Left lung (tissue), 10 donors: ENCODE results near the gene GSTT4. TPM values are rescaled to one million over a fixed set of nuclear protein-coding genes. Genes with fewer than 3 reads are reported as not detected.
A peak's percentile ranks its signal among the peaks of the same experiment; 100 is the strongest.
"Not testable (repeated sequence)": the region's sequence is repeated elsewhere in the genome, so short reads cannot be mapped to it uniquely, and the experiment has no call there.

Source experiments
- ATAC-seq: fragments of 200-7000 bp; cut with Tn5 transposase; one replicate; pipeline ENCODE4 v1.9.1; 2020; ENCODE audit warnings: moderate library complexity
- DNase-seq, 4 donors: peaks; one replicate each; pipeline ENCODE4 v3.0.0-alpha.2; 2013 to 2020
- H3K27ac ChIP-seq, 2 donors: fragments of 200-600 bp; sonication (generic) in 1 of 2; one replicate each; pipeline versions ENCODE4 v1.5.0 to v1.8.0; 2020 to 2021
- H3K27me3 ChIP-seq, 2 donors: fragments of 200-600 bp; sonication (generic) in 1 of 2; one replicate each; pipeline versions ENCODE4 v1.5.0 to v1.8.0; 2020 to 2021
- H3K36me3 ChIP-seq, 2 donors: fragments of 200-600 bp; sonication (generic) in 1 of 2; one replicate each; pipeline versions ENCODE4 v1.5.0 to v1.8.0; 2020 to 2021
- H3K4me1 ChIP-seq, 2 donors: fragments of 200-600 bp; one replicate each; pipeline ENCODE4 v1.8.0; 2021
- H3K4me3 ChIP-seq, 2 donors: fragments of 200-600 bp; sonication (generic) in 1 of 2; one replicate each; pipeline versions ENCODE4 v1.5.0 to v1.8.0; 2020 to 2021; ENCODE audit warnings: mild to moderate bottlenecking in 1 of 2
- H3K9me3 ChIP-seq, 2 donors: fragments of 200-600 bp; sonication (generic) in 1 of 2; one replicate each; pipeline versions ENCODE4 v1.5.0 to v1.8.0; 2020 to 2021
- intact Hi-C, 2 donors: fragments of 100-400 bp; cut with DNase I; formaldehyde crosslinking; loops; one replicate each; pipeline versions ENCODE4 v1.11.2 to v1.14.2; 2022
- polyA plus RNA-seq, 6 donors: library from polyadenylated mRNA; unstranded; fragments of 120-200 nt; gene quantifications; one replicate each; pipeline ENCODE4 v1.2.1, GENCODE V29; 2013; ENCODE audit not compliant: insufficient read length in 6 of 6
- total RNA-seq, 2 donors: library from RNA; stranded (reverse); fragmentation: NEBNext Ultra II Directional; extraction: Animal tissue kit (Norgen Biotek cat#: 25700); gene quantifications; one replicate each; pipeline ENCODE4 v1.2.1, GENCODE V29; 2021
- TF ChIP-seq, protein P1 (sequence below), 2 donors: fragments of 200-600 bp; sonication (generic) in 1 of 2; IDR thresholded peaks; one replicate each; pipeline versions ENCODE4 v1.5.0 to v1.8.0; 2021; ENCODE audit warnings: antibody characterized with exemption in 2 of 2
- donor health status: DM: no; HTN: yes; CAD: no.
- donor health status: DM: no; HTN: no; CAD: no.

The GSTT4 gene
- total and polyA plus RNA-seq, 8 donors: 0.07 TPM; not detected in 7

DNA sequence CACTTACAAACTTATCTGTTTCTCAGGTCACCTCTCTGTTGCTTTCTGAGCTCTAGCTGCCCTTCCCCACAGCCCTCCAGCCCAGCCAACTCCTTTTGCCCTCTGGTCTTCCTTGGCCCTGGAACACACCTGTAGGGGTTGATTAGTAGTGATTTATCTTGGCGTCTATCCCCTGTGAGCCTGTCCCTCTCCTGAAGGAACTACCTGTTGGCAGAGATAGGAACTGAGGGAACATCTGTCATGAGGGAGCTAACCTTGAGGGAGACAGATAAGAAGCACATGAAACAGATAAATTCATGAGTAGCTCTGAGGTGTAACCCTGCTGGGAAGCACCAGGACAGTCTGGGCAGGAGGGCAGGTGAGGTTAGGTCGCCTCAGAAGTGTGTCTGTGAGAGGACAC lies 44.7 kb upstream of the GSTT4 start:
- no peaks in the 10 kb centered on the region for H3K4me1 ChIP-seq
- no peak for ATAC-seq
- H3K27ac ChIP-seq: no peak overlapping the region
- TF ChIP-seq, protein P1, sequence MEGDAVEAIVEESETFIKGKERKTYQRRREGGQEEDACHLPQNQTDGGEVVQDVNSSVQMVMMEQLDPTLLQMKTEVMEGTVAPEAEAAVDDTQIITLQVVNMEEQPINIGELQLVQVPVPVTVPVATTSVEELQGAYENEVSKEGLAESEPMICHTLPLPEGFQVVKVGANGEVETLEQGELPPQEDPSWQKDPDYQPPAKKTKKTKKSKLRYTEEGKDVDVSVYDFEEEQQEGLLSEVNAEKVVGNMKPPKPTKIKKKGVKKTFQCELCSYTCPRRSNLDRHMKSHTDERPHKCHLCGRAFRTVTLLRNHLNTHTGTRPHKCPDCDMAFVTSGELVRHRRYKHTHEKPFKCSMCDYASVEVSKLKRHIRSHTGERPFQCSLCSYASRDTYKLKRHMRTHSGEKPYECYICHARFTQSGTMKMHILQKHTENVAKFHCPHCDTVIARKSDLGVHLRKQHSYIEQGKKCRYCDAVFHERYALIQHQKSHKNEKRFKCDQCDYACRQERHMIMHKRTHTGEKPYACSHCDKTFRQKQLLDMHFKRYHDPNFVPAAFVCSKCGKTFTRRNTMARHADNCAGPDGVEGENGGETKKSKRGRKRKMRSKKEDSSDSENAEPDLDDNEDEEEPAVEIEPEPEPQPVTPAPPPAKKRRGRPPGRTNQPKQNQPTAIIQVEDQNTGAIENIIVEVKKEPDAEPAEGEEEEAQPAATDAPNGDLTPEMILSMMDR (IDR thresholded peaks at IDR 0.05): no peak
- intact Hi-C loops: no loop called here
- H3K27me3 ChIP-seq: no peaks in the 10 kb centered on the region
- no peak overlapping the region for H3K4me3 ChIP-seq
- DNase-seq: no peak
- peaks cover 0 to 95% of the 10 kb centered on the region in 2 donors for H3K36me3 ChIP-seq
- H3K9me3 ChIP-seq: no peaks in the 10 kb centered on the region

GRCh38 chr22:24049211-24049610 lies 44.0 kb upstream of the GSTT4 start:
- TF ChIP-seq, protein P1 (IDR thresholded peaks at IDR 0.05): no peak
- peaks cover 0 to 95% of the 10 kb centered on the region in 2 donors for H3K36me3 ChIP-seq

GRCh38 chr22:24046024-24046423 lies 40.8 kb upstream of the GSTT4 start:
- Histone ChIP-seq H3K27me3 (no peaks in the 10 kb centered on the region), H3K4me1 (no peaks in the 10 kb centered on the region), H3K36me3 (peaks cover 0 to 96% of the 10 kb centered on the region in 2 donors), H3K9me3 (no peaks in the 10 kb centered on the region), H3K27ac (no peak overlapping the region), H3K4me3 (no peak overlapping the region)
- ATAC-seq (no peak), DNase-seq (no peak)
- intact Hi-C loops: no loop called here
- TF ChIP-seq, protein P1 (IDR thresholded peaks at IDR 0.05): no peak

More at GRCh38 chr22:24049211-24049610, 44.0 kb upstream of the GSTT4 start:
- DNase-seq: no peak
- H3K4me1 ChIP-seq: no peaks in the 10 kb centered on the region
- H3K9me3 ChIP-seq: no peaks in the 10 kb centered on the region
- H3K27ac ChIP-seq: no peak overlapping the region
- intact Hi-C loops: no loop called here
- ATAC-seq: no peak
- H3K27me3 ChIP-seq: no peaks in the 10 kb centered on the region
- no peak overlapping the region for H3K4me3 ChIP-seq

GRCh38 chr22:24043958-24044357 lies 38.7 kb upstream of the GSTT4 start:
- no peaks in the 10 kb centered on the region for H3K9me3 ChIP-seq
- no peaks in the 10 kb centered on the region for H3K27me3 ChIP-seq
- DNase-seq (no peak), ATAC-seq (peak; percentile 43)
- no peak overlapping the region for H3K27ac ChIP-seq
- peaks cover 0 to 96% of the 10 kb centered on the region in 2 donors for H3K36me3 ChIP-seq
- intact Hi-C loops: no loop called here
- no peak overlapping the region for H3K4me3 ChIP-seq
- TF ChIP-seq, protein P1 (IDR thresholded peaks at IDR 0.05): no peak
- H3K4me1 ChIP-seq: no peaks in the 10 kb centered on the region

DNA sequence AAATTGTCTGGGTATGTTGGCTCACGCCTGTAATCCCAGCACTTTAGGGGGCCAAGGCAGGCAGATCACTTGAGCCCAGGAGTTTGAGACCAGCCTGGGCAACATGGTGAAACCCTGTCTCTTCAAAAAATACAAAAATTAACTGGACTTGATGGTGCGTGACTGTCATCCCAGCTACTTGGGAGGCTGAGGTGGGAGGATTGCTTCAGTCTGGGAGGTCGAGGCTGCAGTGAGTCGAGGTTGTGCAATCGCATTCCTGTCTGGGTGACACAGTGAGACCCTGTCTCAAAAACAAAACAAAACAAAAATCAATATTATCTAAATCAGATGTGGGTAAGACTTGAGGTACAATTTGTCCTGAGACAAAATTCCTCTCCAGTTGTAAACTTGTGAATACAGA lies 38.2 kb upstream of the GSTT4 start:
- H3K4me3 ChIP-seq, ATAC-seq, DNase-seq, intact Hi-C loops, H3K27me3 ChIP-seq, H3K27ac ChIP-seq, H3K4me1 ChIP-seq, H3K9me3 ChIP-seq: not testable (repeated sequence)
- peaks cover 0 to 96% of the 10 kb centered on the region in 2 donors for H3K36me3 ChIP-seq

DNA sequence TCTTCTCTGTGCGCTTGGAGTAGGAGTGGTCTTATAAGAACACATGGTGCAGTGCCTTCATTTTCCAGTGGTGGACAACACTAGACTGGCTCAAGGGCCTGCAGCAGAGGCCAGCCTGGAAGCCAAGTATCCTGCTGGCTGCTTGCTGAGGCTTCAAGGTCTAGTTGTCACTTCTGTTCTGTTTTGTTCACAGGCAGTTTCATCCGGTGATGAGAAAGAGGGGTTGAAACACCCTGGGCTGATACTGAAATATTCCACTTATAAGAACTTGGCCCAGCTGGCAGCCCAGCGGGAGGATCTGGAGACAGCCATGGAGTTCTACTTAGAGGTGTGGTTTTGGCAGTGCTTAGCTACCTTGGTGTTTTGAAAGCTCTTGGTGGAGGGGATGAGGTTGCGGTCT lies 35.7 kb upstream of the GSTT4 start:
- H3K9me3 ChIP-seq: no peaks in the 10 kb centered on the region
- no peaks in the 10 kb centered on the region for H3K4me1 ChIP-seq
- no peak overlapping the region for H3K4me3 ChIP-seq
- H3K27ac ChIP-seq: no peak overlapping the region
- TF ChIP-seq, protein P1 (IDR thresholded peaks at IDR 0.05): no peak
- no peaks in the 10 kb centered on the region for H3K27me3 ChIP-seq
- ATAC-seq: no peak
- intact Hi-C loops: no loop called here
- DNase-seq: no peak
- peaks cover 0 to 96% of the 10 kb centered on the region in 2 donors for H3K36me3 ChIP-seq
